LNCAP (cell line): ENCODE measurements around the gene YJEFN3.

Experiments used
- TF ChIP-seq, protein P1 (sequence below): fragments of 450-650 bp; IDR thresholded peaks from 2 replicates; pipeline ENCODE4 v1.5.1; 2017; ENCODE audit warnings: mild to moderate bottlenecking

The YJEFN3 gene, protein sequence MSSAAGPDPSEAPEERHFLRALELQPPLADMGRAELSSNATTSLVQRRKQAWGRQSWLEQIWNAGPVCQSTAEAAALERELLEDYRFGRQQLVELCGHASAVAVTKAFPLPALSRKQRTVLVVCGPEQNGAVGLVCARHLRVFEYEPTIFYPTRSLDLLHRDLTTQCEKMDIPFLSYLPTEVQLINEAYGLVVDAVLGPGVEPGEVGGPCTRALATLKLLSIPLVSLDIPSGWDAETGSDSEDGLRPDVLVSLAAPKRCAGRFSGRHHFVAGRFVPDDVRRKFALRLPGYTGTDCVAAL

DNA sequence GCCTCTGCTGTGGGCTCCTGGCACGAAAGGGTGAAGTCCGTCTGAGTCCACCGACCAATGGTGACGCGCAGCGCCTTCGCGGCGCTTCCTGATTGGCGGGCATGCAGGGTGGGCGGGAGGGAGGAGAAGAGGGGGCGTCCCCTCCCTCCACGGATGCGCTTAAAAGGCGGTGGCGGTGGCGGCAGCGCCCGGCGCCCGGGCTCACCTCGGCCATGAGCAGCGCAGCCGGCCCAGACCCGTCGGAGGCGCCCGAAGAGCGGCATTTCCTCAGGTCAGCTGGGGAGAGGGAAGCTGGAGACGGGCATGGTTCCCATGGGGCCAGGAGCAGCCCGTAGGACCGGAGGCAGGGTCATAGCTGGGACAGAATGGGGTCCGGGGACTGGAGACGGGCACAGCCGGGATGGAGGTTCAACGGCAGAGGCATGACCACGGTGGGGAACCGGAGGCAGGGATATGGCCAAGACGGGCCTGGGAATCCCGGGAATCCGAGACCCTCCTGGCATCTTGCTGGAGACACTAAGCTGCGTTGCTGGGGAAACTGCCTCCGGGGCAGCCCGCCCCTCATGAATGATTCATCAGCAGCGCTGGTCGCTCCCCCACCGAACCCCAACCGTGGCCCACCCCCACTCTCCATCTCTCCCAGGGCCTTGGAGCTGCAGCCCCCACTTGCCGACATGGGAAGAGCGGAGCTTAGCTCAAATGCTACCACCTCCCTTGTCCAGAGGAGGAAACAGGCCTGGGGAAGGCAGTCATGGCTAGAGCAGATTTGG is at the start of gene YJEFN3:
Gene YJEFN3 (plus strand): TSS at position 191 of the 770 bp plus-strand sequence. CDS start 22 bp downstream, at position 213.
- TF ChIP-seq, protein P1, sequence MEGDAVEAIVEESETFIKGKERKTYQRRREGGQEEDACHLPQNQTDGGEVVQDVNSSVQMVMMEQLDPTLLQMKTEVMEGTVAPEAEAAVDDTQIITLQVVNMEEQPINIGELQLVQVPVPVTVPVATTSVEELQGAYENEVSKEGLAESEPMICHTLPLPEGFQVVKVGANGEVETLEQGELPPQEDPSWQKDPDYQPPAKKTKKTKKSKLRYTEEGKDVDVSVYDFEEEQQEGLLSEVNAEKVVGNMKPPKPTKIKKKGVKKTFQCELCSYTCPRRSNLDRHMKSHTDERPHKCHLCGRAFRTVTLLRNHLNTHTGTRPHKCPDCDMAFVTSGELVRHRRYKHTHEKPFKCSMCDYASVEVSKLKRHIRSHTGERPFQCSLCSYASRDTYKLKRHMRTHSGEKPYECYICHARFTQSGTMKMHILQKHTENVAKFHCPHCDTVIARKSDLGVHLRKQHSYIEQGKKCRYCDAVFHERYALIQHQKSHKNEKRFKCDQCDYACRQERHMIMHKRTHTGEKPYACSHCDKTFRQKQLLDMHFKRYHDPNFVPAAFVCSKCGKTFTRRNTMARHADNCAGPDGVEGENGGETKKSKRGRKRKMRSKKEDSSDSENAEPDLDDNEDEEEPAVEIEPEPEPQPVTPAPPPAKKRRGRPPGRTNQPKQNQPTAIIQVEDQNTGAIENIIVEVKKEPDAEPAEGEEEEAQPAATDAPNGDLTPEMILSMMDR, result no peak

DNA sequence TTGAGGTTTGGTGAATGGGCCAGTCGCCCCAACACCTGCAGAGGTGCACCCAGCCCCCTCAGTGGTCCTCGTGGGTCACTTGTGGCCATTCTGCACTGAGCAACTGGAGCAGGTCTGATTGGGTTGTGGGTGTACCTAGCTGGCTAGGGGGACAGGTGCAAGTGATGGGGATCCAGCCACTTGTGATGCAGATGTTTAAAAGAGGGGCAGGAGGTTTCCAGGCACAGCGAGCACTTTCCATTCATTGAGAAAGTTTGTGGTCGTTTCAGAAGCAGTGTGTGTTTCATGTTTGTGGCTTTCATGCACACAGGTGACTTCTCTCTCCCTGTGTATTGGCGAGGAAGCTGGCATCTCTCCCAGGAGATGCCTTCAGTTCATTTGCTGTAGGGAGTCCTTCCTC is 48.0 kb upstream of the YJEFN3 start:
- TF ChIP-seq, protein P1, result no peak

- TF ChIP-seq, protein P1, result no peak
Measured at GRCh38 chr19:19482809-19483596, 45.7 kb upstream of the YJEFN3 start.

GRCh38 chr19:19485161-19485997 is 43.3 kb upstream of the YJEFN3 start:
- TF ChIP-seq, protein P1, result no peak

DNA sequence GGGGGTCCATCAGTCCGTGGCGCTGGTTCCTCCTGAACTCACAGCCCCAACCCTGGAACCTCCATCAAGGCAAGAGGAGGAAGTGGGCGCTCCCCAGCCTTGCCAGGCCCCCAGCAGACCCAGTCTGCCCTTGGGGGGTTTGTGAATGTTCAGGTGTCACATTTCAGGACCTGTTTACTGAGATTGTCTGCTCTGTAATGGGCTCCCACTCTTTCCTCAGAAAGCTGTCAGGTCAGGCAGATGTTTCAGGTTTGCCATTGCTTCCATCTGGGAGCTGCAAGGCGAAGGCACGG is 42.8 kb upstream of the YJEFN3 start:
- TF ChIP-seq, protein P1, result no peak

DNA sequence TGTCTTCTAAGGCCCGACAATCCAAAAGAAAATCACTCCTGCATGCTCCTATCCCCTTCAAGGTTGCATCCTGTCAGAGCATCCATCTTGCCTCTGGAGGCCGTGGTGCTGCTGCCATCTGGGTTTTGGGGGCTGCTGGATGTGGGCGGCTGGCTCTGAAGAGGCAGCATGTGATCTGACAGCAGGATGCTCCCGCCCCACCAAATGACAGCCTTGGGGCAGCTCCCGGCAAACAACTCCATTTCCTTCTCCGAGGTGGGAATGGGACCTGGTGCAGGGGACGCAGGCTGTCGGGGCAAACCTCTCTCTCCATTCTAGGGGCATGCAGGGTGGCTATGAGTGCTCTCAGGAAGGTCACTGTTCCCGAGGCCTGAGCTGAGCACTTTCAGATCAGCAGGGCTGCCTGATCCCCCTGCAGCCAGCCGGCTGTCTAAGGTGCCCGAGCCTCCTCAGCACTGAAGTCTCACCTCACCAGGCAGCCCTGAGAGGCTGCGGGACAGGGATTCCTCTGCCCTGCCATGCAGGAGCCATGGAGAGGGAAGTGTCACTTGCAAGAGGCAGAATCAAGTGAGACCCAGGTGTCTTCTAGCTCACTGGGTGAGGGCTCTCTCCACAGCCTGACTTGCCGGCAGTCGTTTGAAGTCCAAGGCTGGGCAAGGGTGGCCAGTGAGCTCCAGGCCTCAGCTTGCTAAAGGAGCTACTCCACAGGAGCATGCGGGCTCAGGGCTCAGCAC is 42.2 kb upstream of the YJEFN3 start:
- TF ChIP-seq, protein P1, result no peak
